GM19467 (cell line): ENCODE data around the gene TSPAN32.

Experiments
- ATAC-seq: cut with Tn5 transposase; IDR thresholded peaks from one replicate; pipeline ENCODE4 v1.9.1; 2021; ENCODE audit warnings: mild to moderate bottlenecking, moderate library complexity; ENCODE audit not compliant: unreplicated experiment

Gene TSPAN32

GRCh38 chr11:2266586-2267305 lies 35.1 kb upstream of the TSPAN32 start:
- ATAC-seq, result no peak

DNA sequence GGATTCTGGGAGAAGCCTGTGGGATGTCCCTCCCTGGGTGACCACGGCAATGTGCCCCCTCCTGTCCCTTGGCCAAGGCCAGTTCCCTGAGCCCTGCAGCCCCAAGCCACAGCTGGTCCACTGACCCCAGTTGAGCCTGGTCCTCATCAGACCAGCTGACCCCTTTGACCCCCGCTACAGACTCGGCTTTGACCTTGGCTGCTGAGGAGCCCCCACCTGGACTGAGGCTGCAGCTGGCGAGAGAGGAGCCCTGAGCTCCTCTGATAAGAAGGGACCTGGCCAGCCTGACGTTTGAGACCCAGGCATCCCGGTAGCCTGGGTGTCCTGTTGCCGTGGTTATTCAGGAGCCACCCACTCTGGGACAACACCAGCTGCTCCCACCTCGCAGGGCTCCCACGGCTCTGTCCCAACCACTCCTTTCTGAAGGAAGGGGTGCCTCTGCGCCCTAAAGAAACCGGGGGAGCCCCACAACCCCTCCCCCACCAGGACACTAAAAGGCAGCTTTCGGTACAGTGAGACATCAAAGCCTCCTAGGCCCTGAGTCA lies 34.4 kb upstream of the TSPAN32 start:
- ATAC-seq, result no peak

DNA sequence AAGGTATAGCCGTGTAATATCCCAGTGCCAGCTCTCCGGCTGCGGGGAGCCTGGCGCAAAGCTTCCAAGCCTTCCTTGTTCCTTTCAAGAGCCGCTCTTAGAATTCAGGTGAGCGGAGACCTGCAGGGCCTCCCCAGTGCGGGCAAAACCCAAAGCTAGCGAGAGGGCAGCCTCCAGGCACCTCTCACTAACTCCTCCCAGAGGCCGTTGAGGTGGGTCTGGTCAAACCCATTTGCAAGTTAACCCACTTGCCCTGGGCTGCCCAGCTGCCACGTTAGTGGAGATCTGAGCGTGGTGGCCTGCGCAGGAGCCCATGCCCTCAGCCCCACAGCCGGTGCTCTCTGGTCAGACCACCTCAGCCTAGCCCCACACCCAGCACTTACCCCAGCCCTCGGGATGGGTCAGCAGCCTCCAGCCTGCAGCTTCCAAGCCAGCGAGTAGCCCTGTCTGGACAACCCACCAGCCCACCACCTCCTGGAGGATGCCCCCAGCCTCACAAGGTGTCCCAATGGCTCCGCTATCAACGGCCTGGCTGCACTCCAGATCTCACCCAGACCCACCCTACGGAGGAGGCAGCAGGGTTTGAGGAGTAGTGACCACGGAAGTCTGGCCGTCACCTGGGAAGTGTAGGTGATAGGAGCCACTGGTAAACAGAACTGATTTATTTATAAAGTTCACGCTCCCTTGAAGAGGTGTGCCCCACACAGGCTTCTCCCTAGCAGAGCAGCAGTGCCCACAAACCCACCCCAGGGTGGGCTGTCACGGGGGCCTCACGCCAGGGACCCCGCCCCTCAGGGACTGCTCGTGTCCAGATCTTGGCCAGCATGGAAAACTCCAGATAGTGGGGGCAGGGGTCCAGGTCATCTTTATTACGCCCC lies 33.7 kb upstream of the TSPAN32 start:
- ATAC-seq, result no peak

- ATAC-seq, result no peak
Observed at GRCh38 chr11:2268729-2269600, 32.8 kb upstream of the TSPAN32 start.

DNA sequence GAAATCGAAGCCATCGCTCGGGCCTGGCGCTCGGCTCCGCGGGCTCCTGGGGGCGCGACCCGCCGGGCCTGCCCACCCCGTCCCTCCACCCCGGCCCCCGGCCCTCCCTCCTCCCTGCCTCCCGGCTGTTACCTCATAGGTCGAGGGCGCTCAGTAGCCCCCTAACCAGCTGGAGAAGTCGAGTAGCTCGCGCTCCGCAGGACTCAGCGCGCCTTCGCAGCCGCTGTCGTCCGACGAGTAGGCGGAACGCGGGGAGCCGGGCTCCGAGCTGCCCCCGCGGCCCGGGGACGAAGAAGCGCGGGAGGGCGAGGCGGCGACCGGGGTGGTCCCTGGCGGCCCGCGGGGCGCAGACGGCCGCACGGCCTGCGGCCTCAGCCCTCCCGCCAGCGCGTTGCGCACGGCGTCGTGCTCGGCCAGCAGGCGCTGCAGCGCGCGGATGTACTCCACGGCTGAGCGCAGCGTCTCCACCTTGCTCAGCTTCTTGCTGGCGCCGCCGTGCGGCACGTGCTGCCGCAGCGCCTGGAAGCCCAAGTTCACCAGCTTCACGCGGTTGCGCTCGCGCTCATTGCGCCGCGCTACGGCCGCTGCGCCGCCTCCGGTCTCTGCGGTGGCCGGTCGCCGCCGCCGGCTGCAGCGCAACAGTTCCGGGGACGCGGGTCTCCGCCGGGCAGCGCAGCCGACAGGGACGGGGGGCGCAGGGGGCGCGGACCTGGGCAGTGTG lies 32.1 kb upstream of the TSPAN32 start:
- no peak for ATAC-seq

GRCh38 chr11:2270322-2271076 lies 31.3 kb upstream of the TSPAN32 start, which contains the start of gene ASCL2:
TSS of gene ASCL2 (minus strand) at chr11:2270588. CDS start at chr11:2270332, 256 bp downstream.
- no peak for ATAC-seq

GRCh38 chr11:2271077-2271326 lies 30.8 kb upstream of the TSPAN32 start:
- ATAC-seq, result no peak

- ATAC-seq, result no peak
Observed at GRCh38 chr11:2271327-2272227, 30.2 kb upstream of the TSPAN32 start.

DNA sequence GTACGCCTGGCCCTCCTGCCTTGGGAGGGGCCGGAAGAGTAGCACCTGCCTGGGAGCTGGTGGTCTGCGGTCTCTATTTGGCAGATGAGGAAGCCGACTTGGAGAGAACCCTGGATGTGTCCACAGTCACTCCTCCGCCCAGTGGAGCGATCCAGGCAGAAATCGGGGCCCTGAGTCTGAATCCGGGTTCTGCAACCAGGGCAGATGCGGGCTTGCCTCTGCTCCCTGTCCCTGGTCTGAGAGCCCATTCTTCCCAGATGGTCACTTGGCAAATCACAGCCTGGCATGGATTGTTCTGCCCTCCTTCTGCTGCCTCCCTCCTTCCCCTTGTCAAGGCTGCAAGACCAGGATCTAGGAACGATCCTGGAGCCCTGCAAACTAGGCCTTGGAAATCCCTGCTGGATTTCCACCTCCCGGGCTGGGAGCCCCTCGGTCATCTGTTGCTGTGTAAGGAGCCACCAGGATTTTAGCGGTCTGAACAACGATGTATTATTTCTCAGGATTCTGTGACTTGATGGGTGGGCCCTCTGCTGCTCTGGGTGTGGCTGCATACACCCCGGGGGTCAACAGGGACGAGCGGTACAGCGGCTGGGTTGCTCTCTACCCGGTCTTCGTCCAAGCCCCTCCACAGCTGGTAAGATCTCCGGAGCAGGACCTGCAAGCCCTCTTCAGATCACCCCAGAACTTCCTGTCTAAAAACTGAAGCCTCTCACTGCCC lies 29.4 kb upstream of the TSPAN32 start:
- no peak for ATAC-seq

GRCh38 chr11:2272946-2273280 lies 28.9 kb upstream of the TSPAN32 start:
- no peak for ATAC-seq

- ATAC-seq, result no peak
Observed at GRCh38 chr11:2273311-2273710, 28.5 kb upstream of the TSPAN32 start.

- ATAC-seq, result no peak
Observed at GRCh38 chr11:2273771-2274170, 28.0 kb upstream of the TSPAN32 start.

GRCh38 chr11:2275334-2276279 lies 26.2 kb upstream of the TSPAN32 start:
- ATAC-seq, result no peak

DNA sequence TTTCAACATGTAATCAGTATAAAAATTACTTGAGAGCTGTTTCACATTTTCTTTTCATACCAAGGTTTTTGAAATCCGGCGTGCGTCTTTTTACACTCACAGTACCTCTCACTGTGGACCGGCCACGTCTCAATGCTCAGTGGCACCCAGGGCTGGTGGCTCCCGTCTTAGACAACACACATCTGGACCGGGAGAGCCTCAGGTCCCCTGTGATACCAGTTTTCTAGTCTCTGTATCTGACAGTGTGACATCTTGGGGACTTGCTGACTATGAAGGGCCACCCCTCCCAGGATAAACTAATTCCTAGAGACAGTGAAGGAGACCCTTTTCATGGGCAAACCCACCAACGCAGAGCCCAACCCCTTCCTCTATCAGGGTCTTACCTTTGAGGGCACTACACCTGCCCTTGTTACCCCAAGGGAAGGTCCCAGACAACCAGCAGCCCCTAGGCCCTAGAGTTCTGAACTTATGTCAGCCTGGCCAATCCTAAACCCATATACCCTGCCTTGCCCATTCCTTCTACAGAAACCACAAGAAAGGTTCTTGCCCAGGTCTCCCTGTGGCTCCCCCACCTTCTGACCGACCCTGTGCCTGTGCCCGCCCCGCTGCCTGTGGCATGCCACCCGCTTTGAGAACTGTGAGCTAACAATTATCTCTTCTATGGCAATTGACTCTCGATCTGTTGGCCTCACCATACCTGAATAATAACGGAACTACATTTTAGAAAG lies 25.4 kb upstream of the TSPAN32 start:
- ATAC-seq, result no peak

GRCh38 chr11:2277008-2277346 lies 24.8 kb upstream of the TSPAN32 start:
- no peak for ATAC-seq

- ATAC-seq, result no peak
Observed at GRCh38 chr11:2277933-2278523, 23.8 kb upstream of the TSPAN32 start.
